GM19025 (cell line): ENCODE measurements around the gene HRAS.

Experiments
- ATAC-seq: cut with Tn5 transposase; IDR thresholded peaks from one replicate; pipeline ENCODE4 v1.9.1; 2021; ENCODE audit warnings: mild to moderate bottlenecking, low read depth, moderate library complexity; ENCODE audit not compliant: unreplicated experiment

Gene HRAS

DNA sequence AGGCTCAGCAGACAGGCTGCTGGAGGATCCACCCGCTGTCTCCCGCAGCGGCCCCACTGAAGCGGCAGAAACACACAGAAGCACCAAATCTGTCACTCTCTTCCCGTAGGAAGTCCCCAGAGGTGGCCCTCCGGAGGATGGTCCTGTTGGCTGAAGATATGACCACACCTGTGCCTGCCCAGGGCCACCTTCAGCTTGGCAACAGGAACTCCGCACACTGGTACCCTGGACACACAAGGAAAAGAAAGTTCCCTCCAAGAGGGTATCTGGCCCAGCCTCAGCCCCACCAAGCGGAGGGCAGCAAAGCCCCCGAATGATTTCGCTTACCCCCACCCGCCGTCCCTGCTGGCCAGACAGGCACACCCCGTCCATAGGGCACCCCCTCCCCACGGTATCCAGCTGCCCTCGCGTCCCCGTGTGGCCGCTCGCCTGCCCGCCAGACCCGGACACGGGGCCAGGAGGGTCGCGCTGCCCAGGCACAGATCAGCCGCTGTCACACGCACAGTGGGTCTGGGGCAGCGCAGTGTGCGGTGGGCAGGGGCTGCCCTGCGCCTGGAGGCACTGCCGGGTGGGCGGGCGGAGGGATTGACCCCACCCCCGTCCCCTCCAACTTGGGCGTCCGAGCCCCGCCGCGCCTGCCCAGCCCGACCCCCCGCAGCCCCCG lies 32.4 kb upstream of the HRAS start:
- peak; percentile 11 for ATAC-seq

- ATAC-seq: no peak
Measured at GRCh38 chr11:567011-567628, 31.7 kb upstream of the HRAS start.

GRCh38 chr11:565921-566509 lies 30.6 kb upstream of the HRAS start:
- no peak for ATAC-seq

- no peak for ATAC-seq
Measured at GRCh38 chr11:563812-564578, 28.6 kb upstream of the HRAS start.

- no peak for ATAC-seq
Measured at GRCh38 chr11:563066-563811, 27.9 kb upstream of the HRAS start.

GRCh38 chr11:562046-562645 lies 26.8 kb upstream of the HRAS start:
- no peak for ATAC-seq

DNA sequence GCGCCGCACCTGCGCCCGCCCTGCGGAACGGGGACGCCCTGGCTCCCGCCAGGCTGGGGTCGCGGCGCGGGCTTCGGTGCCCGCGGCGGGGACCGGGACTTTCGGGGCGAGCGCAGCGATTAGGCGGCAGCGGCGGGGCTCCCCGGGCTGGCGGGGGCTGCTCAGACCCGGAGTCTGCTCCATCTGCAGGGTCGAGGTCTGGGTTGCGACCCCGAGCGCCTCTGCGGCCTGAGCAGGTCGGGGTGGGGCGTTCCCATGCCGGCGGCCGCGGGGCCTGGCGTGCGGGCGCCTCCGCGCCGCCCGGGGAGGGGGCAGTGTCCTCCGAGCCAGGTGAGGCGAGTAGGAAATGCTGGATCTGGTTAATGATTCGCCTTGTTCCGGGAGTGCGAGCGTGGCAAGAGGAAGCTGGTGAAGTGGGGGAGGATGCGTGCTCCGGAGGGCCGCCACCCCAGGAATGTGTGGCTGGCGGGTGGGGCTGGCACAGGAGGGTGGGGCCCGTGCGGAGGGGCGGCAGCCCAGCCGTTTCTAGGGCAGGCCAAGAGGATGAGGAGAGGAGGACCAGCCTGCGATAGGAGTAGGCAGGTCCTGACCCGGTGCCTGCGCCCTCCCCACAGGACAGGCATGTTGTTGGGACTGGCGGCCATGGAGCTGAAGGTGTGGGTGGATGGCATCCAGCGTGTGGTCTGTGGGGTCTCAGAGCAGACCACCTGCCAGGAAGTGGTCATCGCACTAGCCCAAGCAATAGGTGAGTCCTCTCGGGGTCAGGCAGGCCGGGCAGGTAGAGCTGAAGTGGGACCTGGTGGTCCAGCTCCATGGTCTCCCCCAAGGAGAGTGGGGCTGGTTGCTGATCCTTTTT lies 26.0 kb upstream of the HRAS start:
- peak; percentile 27 for ATAC-seq

DNA sequence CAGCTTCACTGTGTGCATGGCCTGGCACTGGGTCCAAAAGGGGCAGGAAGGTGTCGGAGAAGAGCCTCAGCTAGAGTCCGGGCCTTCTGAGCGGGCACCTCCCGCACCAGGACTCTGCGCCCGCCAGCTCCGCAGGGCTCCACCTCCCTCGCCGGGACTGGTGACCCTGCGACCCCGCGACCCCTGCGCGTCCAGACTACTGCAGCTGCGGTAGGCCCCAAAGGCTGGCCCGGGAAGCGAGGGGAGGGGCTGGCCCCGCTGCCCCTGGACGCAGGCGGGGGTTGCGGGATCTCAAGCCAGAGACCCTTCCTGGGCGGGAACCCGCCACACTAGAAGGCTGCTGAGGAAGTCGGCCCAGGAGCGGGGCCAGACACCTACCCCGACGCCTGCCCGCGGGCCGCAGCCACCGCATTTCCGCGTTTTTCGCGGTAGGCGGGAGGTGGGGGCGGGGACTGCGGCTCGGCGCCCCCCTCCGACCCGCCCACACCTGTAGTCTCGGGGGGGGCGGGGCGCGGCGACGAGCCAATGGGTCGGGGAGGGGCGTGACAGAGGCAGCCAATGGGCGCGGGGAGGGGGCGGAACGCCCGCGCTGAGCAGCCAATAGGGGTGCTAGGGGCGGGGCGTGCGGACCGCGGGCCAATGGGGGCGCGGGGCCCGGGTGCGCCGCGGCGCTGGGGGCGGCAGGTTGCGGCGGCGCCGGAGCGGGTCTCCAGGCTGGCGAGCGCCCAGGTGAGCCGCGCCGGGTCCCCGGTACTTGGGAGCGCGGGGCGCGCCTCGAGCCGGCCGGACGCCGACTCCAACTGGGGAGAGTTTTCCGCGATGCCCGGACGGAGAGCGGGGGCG lies 25.1 kb upstream of the HRAS start, which contains the start of the genes LMNTD2 and RASSF7:
TSS of gene LMNTD2 (minus strand) at position 434 of the 843 bp plus-strand sequence. CDS start at position 412, 22 bp downstream.
TSS of gene RASSF7 (plus strand) at position 666 of the 843 bp plus-strand sequence. CDS start 799 bp downstream, outside the sequence.
- peak; percentile 75 for ATAC-seq

- ATAC-seq: no peak
Measured at GRCh38 chr11:559712-560304, 24.4 kb upstream of the HRAS start.

DNA sequence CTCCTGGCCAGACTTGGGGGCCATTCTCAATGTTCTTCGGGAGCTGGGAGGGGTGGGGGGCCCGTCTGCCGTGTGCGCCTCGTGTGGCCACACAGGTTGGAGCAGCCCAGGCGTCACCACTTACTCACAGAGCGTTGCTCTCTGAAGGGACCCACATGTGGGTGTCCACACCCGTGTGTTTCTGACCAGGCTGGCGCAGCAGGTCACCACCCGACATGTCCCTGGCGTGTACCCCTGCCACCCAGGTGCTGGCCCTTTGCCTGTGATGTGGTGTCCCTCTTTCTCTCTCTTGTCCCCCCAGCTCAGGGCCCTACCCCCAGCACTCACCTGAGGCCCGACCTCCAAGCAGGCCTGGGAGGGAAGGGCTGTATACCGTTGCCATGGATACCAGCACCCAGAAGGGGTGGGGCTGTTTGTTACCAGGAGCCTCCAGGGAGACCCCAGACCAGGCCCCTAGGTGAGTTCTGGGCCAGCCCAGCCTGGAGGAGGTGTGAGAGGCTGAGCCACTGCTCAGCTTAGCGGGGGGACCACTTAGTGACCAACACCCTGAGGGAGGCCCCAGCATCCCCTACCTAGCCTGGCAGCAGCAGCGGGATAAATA lies 23.7 kb upstream of the HRAS start:
- no peak for ATAC-seq

DNA sequence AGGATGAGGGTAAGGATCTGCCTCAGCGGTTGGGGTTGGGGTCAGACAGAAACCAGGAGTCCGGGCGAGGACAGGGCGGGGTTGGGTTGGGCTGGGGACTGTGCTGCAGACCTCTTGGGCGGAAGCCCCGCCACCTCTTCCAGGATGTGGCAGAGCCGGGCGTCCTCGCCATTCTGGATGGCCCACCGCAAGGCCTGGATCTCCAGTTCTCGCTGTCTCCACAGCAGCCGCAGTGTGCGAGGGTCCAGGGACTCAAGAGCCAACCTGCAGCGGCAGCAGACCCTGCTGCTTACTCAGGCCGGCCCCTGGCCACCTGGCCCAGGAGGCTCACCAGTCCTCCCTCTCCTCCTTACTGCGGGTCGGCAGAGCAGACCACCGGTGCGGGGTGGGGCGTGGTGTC lies 23.1 kb upstream of the HRAS start:
- no peak for ATAC-seq

GRCh38 chr11:557328-558132 lies 22.2 kb upstream of the HRAS start:
- no peak for ATAC-seq

DNA sequence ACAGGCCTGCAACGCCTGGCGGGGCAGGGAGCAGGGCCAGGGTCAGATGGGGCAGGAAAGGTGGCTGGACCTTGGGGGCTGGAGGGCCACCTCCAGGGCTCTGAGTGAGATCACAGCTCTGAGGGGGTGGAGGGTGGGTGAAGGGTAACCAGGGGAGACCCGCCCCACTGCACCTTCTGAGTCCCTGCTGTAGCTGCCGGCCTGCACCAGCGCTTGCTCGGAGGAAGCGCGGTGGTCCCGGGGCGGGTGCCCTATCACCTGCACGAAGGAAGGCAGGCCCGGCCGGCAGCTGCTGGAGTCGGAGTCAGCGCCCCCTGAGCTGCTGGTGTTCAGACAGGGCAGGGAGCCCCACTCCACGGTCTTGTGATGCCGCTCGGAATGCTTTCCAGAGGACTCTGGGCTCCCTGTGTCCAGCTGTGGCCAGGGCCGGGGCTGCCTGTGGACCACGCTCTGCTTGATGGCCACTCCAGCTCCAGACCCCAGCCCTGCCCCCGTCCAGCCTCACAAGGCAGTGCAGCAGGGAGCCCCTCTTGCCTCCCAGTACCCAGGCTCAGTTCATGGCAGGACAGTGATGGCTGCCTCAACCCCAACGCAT lies 21.4 kb upstream of the HRAS start:
- ATAC-seq: no peak

GRCh38 chr11:555780-556661 lies 20.6 kb upstream of the HRAS start:
- no peak for ATAC-seq

GRCh38 chr11:555227-555779 lies 19.9 kb upstream of the HRAS start:
- ATAC-seq: no peak
